HG03439 (cell line): ENCODE measurements around the gene POLR1A.
A peak's percentile ranks its signal among the peaks of the same experiment; 100 is the strongest.
"Not testable (repeated sequence)": the region's sequence is repeated elsewhere in the genome, so short reads cannot be mapped to it uniquely, and the experiment has no call there.

ENCODE experiments used
- ATAC-seq: cut with Tn5 transposase; IDR thresholded peaks from one replicate; pipeline ENCODE4 v1.9.1; 2021; ENCODE audit warnings: mild to moderate bottlenecking, moderate library complexity; ENCODE audit not compliant: unreplicated experiment

The POLR1A gene

DNA sequence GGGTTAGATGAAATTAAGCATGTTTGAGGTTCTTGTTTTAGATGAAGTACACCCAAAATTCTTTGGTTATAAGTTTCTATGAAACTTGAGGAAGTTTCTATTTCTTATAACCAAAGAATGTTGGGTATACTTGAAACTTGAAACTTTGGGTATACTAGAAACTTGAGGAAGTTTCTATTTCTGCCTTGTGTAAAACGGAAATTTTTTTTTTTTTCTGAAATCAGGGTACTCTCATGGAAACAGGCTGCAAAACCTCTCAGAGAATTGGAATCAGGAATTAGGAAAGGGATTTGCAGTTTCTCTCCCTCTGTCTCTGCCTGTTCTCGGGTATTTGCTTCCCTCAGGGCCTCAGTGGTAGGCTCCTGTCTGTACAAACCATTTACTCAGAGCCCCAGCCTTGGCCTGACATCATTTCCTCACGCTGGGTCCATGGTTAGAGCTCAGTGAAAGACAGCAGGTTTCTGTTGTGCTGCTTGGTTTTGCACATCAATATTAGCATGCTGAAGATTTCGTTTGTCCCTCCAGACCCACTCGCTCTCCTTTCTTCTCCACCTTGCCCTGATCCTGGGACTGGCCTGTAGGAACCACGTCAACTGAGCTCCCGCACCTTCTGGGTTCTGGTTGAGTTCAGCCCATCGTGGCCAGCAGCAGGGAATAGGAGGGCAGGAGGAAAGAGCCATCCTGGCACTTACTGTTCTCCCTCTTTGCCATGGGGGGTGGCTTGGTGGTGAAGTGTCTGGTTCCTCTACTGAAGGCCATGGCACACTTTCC, 106.4 kb downstream of the POLR1A start:
- no peak for ATAC-seq

DNA sequence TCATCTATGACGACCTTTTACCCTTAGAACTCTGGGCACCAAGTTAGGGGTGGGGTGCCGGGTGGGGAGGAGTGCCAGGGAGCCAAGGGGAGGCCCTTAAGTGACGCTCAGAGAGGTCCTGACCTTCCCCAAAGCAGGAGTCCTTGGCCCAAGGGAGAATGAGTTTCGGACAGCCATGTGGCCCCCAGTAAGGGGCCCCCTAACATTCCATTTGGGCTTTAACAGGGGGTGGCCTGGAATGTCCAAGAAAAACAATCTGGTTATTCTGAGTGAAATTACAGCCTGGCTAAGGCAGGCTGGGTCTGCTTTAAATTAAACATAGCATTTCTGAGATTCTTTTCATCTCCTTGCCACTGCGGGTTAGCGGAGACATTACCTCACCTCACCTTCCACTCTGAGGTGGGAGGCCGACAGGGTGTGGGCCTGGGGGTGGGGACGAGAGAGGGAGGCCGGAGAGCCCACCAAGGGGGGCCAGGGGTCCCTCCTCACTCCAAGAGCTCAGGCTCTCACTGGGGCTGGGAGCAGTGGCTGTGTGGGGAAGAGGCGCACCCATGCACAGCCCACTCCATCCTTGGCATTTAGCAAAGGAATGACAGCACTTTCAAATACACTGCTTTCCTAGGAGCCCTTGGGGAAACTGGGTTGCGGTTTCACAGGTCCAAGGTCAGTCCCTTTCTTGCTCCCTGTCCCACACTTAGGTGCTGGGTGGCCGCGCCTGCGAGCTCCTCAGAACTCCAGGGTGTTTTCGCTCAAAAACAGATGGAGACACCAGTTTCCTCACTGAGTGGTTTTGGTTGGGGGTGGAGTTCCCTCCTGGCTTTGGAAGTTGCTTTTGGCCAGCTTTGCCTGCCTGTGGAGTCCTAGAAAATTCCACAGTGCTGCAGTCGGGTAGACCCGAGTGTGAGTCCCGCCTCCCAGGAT, 107.4 kb downstream of the POLR1A start:
- no peak for ATAC-seq

DNA sequence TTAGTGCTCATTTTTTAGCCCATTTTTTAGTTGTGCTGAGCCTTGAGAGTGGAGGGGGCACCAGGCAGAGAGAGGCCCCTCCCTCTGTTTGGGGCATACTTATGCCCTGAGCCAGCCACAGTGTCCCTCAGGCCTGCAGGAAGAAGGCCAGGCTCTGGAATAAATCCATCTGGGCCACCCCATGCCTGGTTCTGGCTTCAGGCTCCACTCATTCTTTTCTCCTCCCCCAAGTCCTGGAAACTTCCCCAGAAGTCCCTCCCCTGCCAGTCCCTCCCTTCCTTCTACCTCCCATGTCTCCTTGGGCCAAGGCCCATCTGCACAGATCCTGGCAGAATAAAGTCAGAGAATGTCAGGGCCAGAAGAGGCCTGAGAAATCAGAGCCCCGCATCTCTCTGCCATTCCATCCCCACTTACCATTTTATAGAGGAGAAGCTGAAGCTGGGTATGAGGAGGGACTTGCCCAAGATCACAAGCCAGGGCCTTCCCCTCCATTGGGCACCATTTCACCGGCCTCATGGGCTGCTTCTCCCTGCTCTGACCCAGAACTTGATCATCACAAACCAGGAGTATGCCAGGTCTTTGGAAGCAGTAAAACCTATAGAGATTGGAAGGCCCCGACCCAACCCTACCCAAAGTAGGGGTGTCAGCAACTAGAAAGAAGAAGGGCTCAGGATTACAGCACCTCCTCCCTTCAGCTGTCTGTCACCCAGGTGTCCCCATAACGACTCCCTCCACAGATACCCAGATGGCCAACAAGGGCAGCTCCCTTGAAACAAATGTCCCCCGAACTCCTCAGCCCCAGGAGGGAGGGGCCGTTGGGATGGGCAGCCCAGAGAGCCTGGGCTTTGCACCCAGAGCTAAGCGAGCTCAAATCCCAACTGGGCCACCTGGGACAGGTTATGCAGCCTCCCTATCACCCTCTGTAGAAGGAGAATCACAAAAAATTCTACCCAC, 108.4 kb downstream of the POLR1A start:
- no peak for ATAC-seq

DNA sequence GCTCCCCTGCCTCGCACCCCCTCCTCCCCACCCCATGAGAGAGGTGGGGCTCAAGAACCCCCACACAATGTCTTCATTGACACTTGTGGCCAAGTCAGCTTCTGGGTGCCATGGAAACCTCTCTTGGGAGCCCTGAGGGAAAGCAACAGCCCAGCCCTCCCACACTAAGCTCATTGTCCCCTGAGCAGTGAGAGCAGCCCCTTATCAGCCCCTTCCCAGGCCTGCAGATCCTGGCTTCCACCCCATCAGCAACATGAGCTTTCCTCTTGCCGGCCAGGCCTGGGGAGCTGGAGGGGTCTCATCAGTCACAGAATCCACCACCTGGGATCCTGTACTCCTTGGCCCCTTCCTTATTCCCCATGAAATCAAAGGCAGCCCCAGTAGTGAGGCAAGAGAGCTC, 109.1 kb downstream of the POLR1A start:
- no peak for ATAC-seq

DNA sequence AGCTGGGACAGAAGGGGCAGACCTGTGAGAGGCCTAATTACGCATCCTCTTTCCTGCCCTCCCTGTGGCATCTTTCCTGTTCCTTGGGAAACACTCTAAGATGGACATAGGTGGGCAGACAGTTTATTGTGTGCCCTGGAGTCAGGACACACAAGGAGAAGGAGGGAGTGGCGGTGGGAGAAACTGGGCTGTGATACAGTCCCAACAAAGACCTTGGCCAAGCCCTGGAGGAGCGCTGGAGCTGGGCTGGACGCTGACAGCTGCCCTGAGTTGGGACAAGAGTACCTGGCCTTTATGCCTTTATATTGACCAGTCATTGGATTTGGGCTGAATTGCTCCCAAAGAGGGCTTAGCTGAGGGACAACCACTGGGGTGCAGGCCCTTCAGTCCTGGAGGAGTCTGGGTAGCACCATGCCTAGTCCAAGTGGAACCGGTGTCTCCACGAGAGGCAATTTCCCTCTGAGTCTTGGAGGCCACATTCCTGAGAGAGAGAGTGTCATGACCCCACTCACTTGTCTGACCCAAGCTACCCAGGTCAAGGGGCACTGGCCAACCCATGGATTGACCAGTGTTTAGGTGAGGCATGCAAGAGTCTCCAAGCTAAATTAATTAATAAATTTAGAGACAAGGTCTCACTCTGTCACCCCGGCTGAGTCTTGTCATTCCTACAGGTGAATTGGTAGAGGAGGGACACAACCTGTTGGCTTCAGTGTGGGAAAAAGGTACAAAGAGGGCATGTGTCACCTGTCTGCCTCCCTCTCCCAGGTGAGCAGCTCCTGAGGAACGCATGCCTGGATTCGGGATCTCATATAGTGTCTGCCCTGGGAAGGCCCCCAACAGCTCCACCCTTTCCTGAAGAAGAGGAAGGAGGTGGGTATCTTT, 109.8 kb downstream of the POLR1A start:
- no peak for ATAC-seq

DNA sequence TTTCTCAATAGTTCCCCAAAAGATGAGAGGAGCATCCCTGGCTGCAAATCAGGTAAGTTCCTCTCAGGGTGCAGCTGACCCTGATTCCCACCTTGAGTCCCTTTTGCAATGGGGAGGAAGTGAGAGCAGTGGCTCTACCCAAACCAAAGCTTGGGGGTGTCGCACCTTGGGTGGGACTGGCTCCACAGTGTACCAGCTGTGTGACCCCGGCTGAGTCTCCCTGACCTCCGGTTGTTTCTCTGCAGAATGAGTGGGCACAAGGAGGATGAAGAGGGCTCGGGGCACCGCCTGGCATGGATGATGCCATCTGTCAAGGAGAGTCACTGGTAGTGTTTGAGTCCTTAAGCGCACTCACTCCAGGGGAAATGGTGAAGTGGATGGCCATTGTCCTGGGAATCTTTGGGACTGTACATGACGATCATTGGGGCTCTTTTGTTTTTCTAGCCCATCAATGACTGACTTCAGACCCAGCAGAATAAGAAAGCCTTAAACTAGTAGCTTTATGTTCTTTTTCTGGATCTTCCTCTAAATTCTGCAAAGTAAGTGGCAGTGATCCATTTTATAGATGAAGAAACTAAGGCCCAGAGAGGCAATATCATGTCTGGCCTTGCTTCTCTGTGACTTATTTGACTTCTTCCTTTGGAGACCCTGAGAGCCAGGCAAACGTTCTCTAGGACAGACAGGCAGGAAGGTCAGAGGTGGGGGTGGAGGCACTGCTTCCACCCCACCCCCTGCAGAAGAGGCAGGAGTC, 110.6 kb downstream of the POLR1A start:
- no peak for ATAC-seq

DNA sequence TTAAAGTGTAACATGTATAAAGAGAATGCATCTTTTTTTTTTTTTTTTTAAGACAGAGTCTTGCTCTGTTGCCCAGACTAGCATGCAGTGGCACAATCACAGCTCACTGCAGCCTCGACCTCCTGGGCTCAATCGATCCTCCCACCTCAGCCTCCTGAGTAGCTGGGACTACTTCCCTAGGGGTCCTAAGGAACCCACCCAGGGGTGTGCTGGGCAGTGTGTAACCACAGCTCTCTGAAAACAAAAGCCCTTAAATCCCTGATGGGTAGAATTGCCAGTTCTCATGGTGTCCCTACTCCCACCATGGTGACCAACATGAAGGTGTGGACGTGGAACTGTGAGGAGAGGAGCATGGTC, 111.3 kb downstream of the POLR1A start:
- peak; percentile 12 for ATAC-seq

DNA sequence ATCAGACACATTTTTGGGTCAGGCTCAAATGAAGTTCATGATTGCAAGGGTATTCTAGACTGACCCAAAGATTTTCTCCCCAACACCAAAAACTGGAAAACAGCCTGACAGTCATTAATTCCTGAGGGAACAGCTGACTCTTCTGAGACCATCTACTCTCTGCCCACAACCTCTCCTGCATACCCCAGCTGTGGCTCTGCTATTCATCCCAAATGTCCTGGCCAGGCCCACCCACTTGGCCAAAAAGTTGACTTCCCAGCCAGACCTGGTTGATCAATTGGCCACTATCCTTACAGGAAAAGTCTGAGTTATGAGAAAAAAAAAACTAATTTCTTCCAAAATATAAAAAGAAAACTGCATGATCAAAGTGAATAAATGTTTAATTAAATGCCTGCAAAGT, 113.1 kb downstream of the POLR1A start:
- ATAC-seq = no peak

DNA sequence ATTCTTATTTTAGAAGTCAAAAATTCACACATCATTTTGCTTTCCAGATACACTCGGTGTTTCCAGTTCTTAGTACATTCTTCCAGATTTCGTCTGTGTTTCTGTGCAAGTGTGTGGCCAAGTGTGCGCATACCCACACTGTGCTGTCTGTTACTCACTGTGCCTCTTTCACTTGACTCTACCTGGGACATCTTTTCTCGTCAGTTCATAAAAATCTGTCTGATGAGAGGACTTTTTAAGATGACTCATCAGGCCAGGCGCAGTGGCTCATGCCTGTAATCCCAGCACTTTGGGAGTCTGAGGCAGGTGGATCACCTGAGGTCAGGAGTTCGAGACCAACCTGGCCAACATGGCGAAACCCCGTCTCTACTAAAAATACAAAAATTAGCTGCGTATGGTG, 113.6 kb downstream of the POLR1A start:
- not testable (repeated sequence) for ATAC-seq

DNA sequence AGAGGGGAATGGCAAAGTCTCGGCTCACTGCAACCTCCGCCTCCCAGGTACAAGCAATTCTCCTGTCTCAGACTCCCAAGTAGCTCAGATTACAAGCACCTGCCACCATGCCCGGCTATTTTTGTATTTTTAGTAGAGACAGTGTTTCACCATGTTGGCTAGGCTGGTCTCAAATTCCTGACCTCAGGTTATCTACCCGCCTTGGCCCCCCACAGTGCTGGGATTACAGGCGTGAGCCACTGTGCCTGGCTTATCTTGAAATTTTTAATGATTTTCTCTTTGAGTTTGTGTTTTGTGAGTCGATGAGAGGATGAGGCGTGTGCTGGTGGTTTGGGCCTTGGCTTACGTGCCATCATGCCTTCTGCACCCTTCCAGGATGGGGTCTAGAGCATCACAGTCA, 115.6 kb downstream of the POLR1A start:
- no peak for ATAC-seq

DNA sequence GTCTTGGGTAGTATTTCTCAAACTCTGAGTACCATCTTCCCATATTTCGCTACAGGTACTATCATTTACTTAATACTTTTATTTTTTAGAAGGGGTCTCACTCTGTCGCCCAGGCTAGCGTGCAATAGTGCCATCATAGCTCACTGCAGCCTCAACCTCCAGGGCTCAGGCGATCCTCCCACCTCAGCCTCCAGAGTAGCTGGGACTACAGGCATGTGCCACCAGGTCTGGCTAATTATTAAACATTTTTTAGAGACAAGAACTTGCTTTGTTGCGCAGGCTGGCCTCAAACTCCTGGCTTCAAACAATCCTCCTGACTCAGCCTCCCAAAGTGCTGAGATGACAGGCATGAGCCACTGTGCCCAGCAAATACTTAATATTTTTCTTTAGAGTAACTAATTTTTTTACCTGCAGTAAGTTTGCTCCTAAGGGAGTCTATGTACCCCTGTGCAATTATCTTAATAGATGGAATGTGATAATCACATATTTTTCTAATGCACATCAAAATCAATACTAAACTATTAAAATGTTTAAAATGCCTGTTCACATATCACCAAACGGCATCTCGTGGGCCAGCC, 116.3 kb downstream of the POLR1A start:
- no peak for ATAC-seq

DNA sequence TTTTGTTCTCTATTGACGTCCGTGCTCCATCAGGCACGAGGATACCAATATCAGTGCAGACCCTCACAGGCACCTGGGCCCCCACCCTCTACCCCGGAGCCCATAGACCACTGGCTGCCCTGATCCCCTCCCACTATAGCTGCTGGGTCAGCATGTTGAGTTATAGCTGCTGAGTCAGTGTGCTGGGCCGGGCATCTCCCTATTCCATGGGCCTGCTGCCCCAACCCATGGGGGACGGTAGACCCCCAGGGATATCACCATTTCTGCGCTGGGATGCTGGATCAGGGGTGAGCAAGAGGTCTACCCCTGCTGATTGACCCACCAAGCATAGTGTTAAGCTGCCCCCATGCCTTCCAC, 116.8 kb downstream of the POLR1A start:
- no peak for ATAC-seq

DNA sequence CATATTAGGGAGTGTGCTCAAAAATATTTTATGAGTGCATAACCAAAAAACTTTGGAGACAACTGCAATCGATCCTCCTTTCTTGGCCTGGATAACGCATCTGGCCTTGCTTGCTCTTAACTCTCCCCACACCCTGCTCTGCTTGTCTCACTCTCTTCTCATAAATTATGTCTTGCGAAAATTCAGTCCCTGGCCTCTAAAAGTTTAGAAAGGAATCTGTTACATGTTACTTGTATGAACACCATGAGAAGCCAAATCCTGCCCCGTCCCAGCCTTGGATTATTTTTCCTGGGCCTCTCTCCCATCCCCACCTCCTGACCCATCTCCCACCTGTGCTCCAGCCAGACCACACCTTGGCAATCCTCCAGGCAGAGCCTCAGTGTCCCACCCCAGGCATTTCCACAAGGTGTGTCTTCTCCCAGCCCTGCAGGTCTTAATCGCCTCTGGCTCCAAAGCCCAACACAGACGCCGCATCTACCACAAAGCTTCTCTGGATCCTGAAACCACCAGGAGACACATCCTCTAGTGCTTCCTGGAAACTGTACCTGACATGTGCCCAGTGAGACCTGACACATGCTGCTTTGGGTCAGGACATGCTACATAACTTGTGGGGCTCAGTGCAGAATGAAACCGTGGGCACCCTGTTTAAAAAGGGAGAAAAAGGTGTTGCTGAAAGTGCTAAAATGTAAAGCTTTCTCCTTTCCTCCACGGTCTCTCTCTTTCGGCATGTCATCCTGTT, 117.3 kb downstream of the POLR1A start:
- ATAC-seq = no peak

DNA sequence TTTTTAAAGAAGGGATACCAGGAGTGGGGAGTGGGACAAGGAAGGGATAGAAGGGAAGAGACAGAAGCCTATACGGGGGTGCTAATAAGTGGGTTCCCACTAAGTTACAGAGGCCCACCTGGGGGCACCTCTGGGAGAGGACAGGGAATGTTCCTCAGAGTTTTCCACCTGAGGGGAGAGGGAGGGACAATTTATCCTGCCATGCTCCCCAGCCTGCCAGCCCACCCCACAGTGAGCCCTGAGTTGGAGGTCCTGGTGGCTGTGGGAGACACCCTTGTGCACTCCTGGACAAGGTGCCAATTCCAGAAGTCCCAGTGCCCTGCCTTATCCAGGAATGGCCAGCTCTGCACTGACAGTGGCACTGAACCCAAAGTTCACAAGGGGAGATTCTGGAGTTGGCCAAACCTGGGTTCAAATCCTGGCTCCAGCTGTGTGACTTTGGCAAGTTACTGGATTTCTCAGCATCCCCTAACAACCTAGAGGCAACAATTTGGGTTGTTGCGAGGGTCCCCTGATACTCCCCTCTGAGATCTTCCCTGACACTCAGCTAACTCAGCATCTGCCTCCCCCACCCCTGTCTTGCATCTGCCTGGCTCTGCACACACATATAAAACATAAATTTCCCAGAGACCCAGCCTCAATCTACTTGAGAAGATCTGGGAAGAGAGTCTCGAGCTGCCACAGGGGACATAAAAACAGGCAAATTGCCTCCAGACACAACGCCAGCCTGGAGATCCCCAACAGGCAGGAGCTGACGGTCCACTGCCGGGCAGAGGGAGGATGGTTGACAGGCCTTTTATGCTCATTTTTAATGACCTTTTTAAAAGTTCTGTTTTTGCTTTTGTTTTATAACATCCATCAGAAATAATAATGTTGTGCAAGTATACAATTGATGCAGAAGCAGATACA, 118.2 kb downstream of the POLR1A start:
- no peak for ATAC-seq

DNA sequence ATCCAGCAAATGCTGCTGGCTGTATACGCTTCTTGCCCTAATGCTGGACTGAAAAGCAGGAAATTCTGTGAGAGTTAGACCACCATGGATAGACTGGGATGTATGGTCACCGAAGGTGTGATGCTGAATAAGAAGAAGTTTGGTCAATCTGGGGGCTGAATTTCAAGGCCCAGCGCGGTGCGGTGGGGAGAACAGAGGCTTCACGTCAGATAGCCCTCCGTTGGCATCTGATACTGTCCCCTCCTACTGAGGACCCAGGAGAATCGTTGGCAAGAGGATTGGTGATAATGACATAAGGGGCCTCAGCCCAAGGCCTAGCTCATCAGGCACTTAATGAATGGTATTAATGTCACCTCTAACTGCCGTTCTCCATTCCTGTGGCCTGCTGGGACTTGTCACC, 119.6 kb downstream of the POLR1A start:
- ATAC-seq = no peak

DNA sequence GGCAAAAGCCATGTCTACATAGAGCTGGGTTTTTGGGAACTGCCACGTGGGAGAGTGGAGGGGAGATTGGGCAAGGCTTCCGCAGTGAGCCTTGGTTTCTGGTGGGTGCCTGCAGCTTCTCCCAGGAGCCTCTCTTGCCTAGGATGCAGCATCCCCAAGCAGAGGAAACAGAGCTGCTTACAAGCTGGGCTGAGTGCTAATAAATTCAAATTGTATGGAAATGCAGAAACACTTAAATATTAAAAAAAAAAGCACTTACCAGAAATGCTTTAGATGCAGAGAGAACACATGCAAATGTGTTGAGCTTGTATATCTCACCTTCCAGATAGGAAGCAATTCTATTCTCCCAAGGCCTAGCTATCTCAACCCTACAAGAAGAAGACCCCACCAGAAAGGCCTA, 120.9 kb downstream of the POLR1A start:
- ATAC-seq = no peak

DNA sequence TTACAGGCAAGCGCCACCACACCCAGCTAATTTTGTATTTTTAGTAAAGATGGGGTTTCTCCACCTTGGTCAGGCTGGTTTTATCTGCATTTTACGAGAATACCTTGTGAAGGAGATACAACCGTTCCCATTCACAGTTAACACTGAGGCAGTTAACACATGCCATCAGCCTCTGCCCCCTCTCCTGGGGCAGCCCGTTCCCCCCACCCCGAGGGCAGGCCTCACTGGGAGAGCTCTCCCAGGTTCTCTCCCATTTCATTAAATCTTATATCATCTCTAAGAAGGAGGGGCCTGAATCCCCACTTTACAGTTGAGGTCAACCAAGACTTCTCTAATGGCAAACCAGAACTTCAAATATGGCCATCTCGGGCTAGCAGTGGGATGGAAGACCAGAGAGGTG, 121.9 kb downstream of the POLR1A start:
- no peak for ATAC-seq
